HepG2 (cell line): ENCODE results near the gene CLIC1. TPM values are rescaled to one million over a fixed set of nuclear protein-coding genes. Genes with fewer than 3 reads are reported as not detected.

Experiments used
- ASH2L ChIP-seq: fragments of 300-600, 200-600 bp; sonication (generic); IDR thresholded peaks from 2 replicates; pipeline ENCODE4 v1.7.0; 2017; ENCODE audit warnings: low read depth, mild to moderate bottlenecking, moderate library complexity, mixed read lengths, low read length; ENCODE audit not compliant: insufficient read length
- ETV6 ChIP-seq: sonication (generic); formaldehyde crosslinking; conservative IDR thresholded peaks from 2 replicates; pipeline ENCODE4 v1.4.0; 2020; ENCODE audit warnings: missing genetic modification reagents
- GABPA ChIP-seq, 2 experiments: IDR thresholded peaks; 2 replicates each; pipeline ENCODE4 v1.6.1; 2011 to 2016; ENCODE audit warnings: low read depth in 2 of 2, low read length in 1 of 2, missing biosample characterization in 1 of 2, missing genetic modification characterization in 1 of 2
- JUN ChIP-seq: sonication (generic); formaldehyde crosslinking; IDR thresholded peaks from 2 replicates; pipeline ENCODE4 v1.4.0; 2020; ENCODE audit warnings: mild to moderate bottlenecking, missing genetic modification reagents
- KDM6A ChIP-seq: IDR thresholded peaks from 2 replicates; pipeline ENCODE4 v1.6.1; 2016; ENCODE audit warnings: low read depth
- POLR2A ChIP-seq, 2 experiments: IDR thresholded peaks; 2 replicates each; pipeline ENCODE4 v1.6.1; 2011; ENCODE audit warnings: low read depth in 2 of 2, low read length in 2 of 2, mild to moderate bottlenecking in 1 of 2, moderate library complexity in 1 of 2; ENCODE audit not compliant: insufficient read depth in 1 of 2
- RELA ChIP-seq: sonication (generic); formaldehyde crosslinking; IDR thresholded peaks from 2 replicates; pipeline ENCODE4 v1.4.0; 2020; ENCODE audit warnings: missing genetic modification reagents
- RFX5 ChIP-seq: IDR thresholded peaks from 2 replicates; pipeline ENCODE4 v1.6.1; 2011; ENCODE audit warnings: low read depth, low read length, improper control_type of control experiment
- RXRB ChIP-seq: IDR thresholded peaks from 2 replicates; pipeline ENCODE4 v1.6.1; 2016; ENCODE audit warnings: borderline replicate concordance, missing genetic modification reagents, missing compliant biosample characterization
- SCMH1 ChIP-seq: sonication (generic); formaldehyde crosslinking; IDR thresholded peaks from 2 replicates; pipeline ENCODE4 v1.9.0; 2021; ENCODE audit warnings: missing genetic modification reagents, mild to moderate bottlenecking, borderline replicate concordance
- TAF1 ChIP-seq: sonication (generic); formaldehyde crosslinking; IDR thresholded peaks from 2 replicates; pipeline ENCODE4 v1.4.0; 2020; ENCODE audit warnings: missing genetic modification reagents
- TEAD3 ChIP-seq: optimal IDR thresholded peaks from 2 replicates; pipeline ENCODE3; 2016; ENCODE audit warnings: borderline replicate concordance
- ZBTB7A ChIP-seq: sonication (generic); formaldehyde crosslinking; IDR thresholded peaks from 2 replicates; pipeline ENCODE4 v1.8.0; 2022; ENCODE audit warnings: mild to moderate bottlenecking, missing genetic modification reagents
- ZMYM4 ChIP-seq: sonication (generic); formaldehyde crosslinking; IDR thresholded peaks from 2 replicates; pipeline ENCODE4 v1.8.1; 2023; ENCODE audit warnings: mild to moderate bottlenecking, missing genetic modification reagents
- ZNF33B ChIP-seq: sonication (generic); formaldehyde crosslinking; IDR thresholded peaks from 2 replicates; pipeline ENCODE4 v1.5.1; 2020; ENCODE audit warnings: mild to moderate bottlenecking, missing genetic modification reagents
- ZNF501 ChIP-seq: sonication (generic); formaldehyde crosslinking; IDR thresholded peaks from 2 replicates; pipeline ENCODE4 v1.5.1; 2020; ENCODE audit warnings: mild to moderate bottlenecking, moderate library complexity, missing genetic modification reagents
- ZNF746 ChIP-seq: sonication (generic); formaldehyde crosslinking; IDR thresholded peaks from 2 replicates; pipeline ENCODE4 v1.8.0; 2022; ENCODE audit warnings: mild to moderate bottlenecking, missing genetic modification reagents
- polyA plus RNA-seq, 8 experiments: library from polyadenylated mRNA; depleted of rRNA in 3 of 8; stranded (reverse) in 7 of 8; unstranded in 1 of 8; fragments of >200 nt; fragmentation: Illumina TruSeq in 4 of 8; extraction: Trizol in 4 of 8; gene quantifications; 2 replicates each; pipeline versions ENCODE4 v1.2.1 to v1.2.3, GENCODE V29; 2011 to 2016; ENCODE audit warnings: low read depth in 4 of 8, missing spikeins in 1 of 8, mixed read lengths in 1 of 8; ENCODE audit not compliant: insufficient read depth in 1 of 8
- total RNA-seq, 5 experiments: library from RNA; depleted of rRNA; stranded (reverse); fragments of >200 nt; fragmentation: Illumina TruSeq; extraction: Trizol; gene quantifications; 2 replicates each; pipeline ENCODE4 v1.2.3, GENCODE V29; 2016; ENCODE audit warnings: low read depth in 1 of 5
- TF ChIP-seq, protein P1 (sequence below): sonication (generic); formaldehyde crosslinking; conservative IDR thresholded peaks from 2 replicates; pipeline ENCODE4 v1.4.0; 2020; ENCODE audit warnings: missing genetic modification reagents
- TF ChIP-seq, protein P2 (sequence below): sonication (generic); formaldehyde crosslinking; IDR thresholded peaks from 2 replicates; pipeline ENCODE4 v1.5.0; 2020; ENCODE audit warnings: mild to moderate bottlenecking, missing genetic modification reagents, moderate library complexity
- TF ChIP-seq, protein P3 (sequence below): sonication (generic); formaldehyde crosslinking; IDR thresholded peaks from 2 replicates; pipeline ENCODE4 v1.5.1; 2020; ENCODE audit warnings: mild to moderate bottlenecking, moderate library complexity, missing genetic modification reagents
- TF ChIP-seq, protein P4 (sequence below): IDR thresholded peaks from 2 replicates; pipeline ENCODE4 v1.6.1; 2012; ENCODE audit warnings: inconsistent platforms
- TF ChIP-seq, protein P5 (sequence below): sonication (generic); formaldehyde crosslinking; IDR thresholded peaks from 2 replicates; pipeline ENCODE4 v1.5.0; 2020; ENCODE audit warnings: mild to moderate bottlenecking, missing genetic modification reagents, borderline replicate concordance

Gene CLIC1
- total and polyA plus RNA-seq, 2 of the 13 experiments (the other 11 are each of a cell fraction or from before 2014, with no cell fraction given): 602 to 891 TPM

DNA sequence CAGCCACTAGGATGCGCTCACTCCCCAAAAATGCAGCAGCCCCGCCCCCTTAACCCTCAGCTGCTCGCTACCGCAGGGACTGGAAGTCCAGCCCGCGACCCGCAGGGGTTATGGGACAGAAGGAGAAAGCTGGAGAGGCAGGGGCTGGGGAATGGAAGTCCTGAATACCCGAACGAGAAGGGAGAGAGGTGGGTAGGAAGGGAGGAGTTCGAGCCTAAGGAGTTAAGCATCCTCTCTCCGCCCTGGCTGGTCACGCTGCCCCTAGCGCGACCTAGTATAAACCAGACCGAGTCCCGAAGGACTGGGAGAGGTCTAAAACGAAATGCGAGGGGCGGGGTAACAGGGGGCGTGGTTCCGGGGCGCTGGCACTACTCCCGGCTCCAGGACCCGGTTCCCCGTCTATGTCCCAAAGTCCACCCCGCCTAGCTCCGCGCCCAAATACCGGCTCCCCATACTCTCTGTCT is 6.8 kb downstream of the CLIC1 start (continued):
- TF ChIP-seq, protein P1, sequence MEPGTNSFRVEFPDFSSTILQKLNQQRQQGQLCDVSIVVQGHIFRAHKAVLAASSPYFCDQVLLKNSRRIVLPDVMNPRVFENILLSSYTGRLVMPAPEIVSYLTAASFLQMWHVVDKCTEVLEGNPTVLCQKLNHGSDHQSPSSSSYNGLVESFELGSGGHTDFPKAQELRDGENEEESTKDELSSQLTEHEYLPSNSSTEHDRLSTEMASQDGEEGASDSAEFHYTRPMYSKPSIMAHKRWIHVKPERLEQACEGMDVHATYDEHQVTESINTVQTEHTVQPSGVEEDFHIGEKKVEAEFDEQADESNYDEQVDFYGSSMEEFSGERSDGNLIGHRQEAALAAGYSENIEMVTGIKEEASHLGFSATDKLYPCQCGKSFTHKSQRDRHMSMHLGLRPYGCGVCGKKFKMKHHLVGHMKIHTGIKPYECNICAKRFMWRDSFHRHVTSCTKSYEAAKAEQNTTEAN (CRISPR knock-in tag): peak; percentile 63
- TF ChIP-seq TAF1 (CRISPR knock-in tag) (peak; percentile 33), POLR2A (IDR thresholded peaks at IDR 0.05; ENCODE audit: insufficient read depth in 1 of 2, low read depth in 2 of 2, low read length in 2 of 2) (peak in 1 of 2 experiments; percentile 74; a peak in 2 of 4 replicates), JUN (CRISPR knock-in tag) (0 out of 2 replicates have a peak, but pooled peaks have one; percentile 24), GABPA (IDR thresholded peaks at IDR 0.05; ENCODE audit: low read depth, low read length) (no peak), GABPA (CRISPR knock-in tag; IDR thresholded peaks at IDR 0.05; ENCODE audit: low read depth) (no peak), SCMH1 (no peak), RFX5 (0 out of 2 replicates have a peak, but pooled peaks have one; percentile 6), RELA (CRISPR knock-in tag) (peak; percentile 65; the same call in 1 of the 2 replicates), ZNF33B (no peak), ZNF501 (CRISPR knock-in tag) (peak; percentile 53; the same call in 1 of the 2 replicates), ZMYM4 (CRISPR knock-in tag) (peak; percentile 32; the same call in 1 of the 2 replicates), ETV6 (CRISPR knock-in tag) (no peak), RXRB (peak; percentile 65; the same call in 1 of the 2 replicates), ZNF746 (CRISPR knock-in tag) (peak; percentile 83), KDM6A (CRISPR knock-in tag) (no peak), ZBTB7A (CRISPR knock-in tag) (peak; percentile 80), ASH2L (peak; percentile 70), TEAD3 (no peak)
- TF ChIP-seq, protein P2, sequence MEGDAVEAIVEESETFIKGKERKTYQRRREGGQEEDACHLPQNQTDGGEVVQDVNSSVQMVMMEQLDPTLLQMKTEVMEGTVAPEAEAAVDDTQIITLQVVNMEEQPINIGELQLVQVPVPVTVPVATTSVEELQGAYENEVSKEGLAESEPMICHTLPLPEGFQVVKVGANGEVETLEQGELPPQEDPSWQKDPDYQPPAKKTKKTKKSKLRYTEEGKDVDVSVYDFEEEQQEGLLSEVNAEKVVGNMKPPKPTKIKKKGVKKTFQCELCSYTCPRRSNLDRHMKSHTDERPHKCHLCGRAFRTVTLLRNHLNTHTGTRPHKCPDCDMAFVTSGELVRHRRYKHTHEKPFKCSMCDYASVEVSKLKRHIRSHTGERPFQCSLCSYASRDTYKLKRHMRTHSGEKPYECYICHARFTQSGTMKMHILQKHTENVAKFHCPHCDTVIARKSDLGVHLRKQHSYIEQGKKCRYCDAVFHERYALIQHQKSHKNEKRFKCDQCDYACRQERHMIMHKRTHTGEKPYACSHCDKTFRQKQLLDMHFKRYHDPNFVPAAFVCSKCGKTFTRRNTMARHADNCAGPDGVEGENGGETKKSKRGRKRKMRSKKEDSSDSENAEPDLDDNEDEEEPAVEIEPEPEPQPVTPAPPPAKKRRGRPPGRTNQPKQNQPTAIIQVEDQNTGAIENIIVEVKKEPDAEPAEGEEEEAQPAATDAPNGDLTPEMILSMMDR (CRISPR knock-in tag): peak; percentile 96
- TF ChIP-seq, protein P3, sequence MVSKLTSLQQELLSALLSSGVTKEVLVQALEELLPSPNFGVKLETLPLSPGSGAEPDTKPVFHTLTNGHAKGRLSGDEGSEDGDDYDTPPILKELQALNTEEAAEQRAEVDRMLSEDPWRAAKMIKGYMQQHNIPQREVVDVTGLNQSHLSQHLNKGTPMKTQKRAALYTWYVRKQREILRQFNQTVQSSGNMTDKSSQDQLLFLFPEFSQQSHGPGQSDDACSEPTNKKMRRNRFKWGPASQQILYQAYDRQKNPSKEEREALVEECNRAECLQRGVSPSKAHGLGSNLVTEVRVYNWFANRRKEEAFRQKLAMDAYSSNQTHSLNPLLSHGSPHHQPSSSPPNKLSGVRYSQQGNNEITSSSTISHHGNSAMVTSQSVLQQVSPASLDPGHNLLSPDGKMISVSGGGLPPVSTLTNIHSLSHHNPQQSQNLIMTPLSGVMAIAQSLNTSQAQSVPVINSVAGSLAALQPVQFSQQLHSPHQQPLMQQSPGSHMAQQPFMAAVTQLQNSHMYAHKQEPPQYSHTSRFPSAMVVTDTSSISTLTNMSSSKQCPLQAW (CRISPR knock-in tag): peak; percentile 48; the same call in 1 of the 2 replicates
- TF ChIP-seq, protein P4, sequence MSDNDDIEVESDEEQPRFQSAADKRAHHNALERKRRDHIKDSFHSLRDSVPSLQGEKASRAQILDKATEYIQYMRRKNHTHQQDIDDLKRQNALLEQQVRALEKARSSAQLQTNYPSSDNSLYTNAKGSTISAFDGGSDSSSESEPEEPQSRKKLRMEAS: no peak
- TF ChIP-seq, protein P5, sequence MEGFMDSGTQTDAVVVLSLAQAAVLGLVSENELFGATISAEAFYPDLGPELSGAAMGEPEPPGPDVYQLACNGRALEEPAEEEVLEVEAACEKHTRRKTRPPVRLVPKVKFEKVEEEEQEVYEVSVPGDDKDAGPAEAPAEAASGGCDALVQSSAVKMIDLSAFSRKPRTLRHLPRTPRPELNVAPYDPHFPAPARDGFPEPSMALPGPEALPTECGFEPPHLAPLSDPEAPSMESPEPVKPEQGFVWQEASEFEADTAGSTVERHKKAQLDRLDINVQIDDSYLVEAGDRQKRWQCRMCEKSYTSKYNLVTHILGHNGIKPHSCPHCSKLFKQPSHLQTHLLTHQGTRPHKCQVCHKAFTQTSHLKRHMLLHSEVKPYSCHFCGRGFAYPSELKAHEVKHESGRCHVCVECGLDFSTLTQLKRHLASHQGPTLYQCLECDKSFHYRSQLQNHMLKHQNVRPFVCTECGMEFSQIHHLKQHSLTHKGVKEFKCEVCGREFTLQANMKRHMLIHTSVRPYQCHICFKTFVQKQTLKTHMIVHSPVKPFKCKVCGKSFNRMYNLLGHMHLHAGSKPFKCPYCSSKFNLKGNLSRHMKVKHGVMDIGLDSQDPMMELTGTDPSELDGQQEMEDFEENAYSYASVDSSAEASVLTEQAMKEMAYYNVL: peak; percentile 52; the same call in 1 of the 2 replicates
